K562 treated with DMSO at 1 percent for 48 hours (cell line): ENCODE measurements around the gene OR9G1. TPM values are rescaled to one million over a fixed set of nuclear protein-coding genes. Genes with fewer than 3 reads are reported as not detected.

Experiments
- total RNA-seq: library from RNA; unstranded; fragments of 300-600 nt; gene quantifications from 2 replicates; pipeline ENCODE4 v1.2.3, GENCODE V29; 2022; ENCODE audit warnings: low replicate concordance; ENCODE audit errors: extremely low read depth

The OR9G1 gene, protein sequence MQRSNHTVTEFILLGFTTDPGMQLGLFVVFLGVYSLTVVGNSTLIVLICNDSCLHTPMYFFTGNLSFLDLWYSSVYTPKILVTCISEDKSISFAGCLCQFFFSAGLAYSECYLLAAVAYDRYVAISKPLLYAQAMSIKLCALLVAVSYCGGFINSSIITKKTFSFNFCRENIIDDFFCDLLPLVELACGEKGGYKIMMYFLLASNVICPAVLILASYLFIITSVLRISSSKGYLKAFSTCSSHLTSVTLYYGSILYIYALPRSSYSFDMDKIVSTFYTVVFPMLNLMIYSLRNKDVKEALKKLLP
- total RNA-seq: not detected in 2 replicates

DNA sequence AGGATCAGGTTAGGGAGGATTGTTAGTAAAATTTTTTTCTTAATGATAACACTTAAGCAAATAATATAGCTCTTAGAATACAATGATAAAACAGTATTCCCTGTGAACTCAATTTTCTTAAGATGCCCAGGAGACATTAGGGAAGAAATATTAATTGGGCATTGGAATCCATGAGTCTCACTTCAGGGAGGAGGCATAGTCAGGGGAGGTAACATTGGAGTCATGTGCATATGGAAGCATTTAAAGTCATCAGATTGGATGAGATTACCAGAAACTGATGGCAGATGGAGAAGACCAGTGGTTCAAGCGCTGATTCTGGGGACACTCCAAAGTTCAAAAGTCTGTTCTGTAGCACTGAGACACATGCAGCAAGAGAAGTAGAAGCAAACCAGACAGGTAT is at the start of gene OR9G1:
Gene OR9G1 (plus strand): TSS at position 301 of the 400 bp plus-strand sequence. CDS start 1,293 bp downstream, outside the sequence.

DNA sequence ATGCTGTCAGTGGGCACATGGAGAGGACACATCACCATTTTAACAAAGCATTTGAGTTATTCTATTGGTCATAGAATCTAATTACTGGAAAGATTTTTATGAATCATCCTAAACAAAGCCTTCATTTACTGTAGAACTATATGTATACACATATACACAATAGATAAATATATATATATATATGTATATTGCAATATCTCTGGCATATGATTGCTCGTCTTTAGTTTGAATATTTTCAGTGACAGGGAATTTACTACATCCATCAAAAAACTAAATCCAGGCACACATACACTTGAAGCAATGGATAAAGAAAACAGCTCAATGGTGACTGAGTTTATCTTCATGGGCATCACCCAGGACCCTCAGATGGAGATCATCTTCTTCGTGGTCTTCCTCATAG is 35.5 kb upstream of the OR9G1 start, which contains the start of gene OR5AR1:
Gene OR5AR1 (plus strand): TSS at position 301 of the 400 bp plus-strand sequence. CDS start 0 bp downstream, at position 301.

DNA sequence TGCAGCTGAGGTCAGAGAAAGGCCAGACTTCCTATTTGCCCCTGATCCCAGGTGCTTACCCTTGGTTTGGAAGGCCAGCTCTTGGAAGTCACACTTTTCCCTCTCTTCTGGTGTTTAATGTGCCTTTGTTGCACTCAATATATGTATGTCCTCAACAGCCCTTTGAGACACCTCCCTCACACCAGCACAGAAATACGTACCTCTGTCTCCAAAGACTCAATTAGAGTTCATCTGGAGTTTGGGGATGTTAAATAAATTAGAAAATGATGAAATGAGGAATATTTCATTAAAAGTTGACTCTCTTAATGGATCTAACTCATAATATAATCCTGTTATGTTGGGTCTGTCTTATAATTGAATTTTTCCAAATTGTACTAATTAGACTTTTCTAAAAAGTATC is 49.7 kb downstream of the OR9G1 start, which contains the start of gene OR9G4:
Gene OR9G4 (minus strand): TSS at position 101 of the 400 bp plus-strand sequence. CDS start 4,931 bp downstream, outside the sequence.

Other genes starting within 250 kb of the OR9G1 start
- gene OR5M3, start 225.7 kb upstream of the OR9G1 start, total RNA-seq: not detected in 2 replicates
- gene OR5M8, start 207.7 kb upstream of the OR9G1 start, total RNA-seq: not detected in 2 replicates
- not detected in 2 replicates for gene OR5M11, start 155.8 kb upstream of the OR9G1 start, total RNA-seq
- not detected in 2 replicates for gene OR5M10, start 121.4 kb upstream of the OR9G1 start, total RNA-seq
- not detected in 2 replicates for gene OR5M1, start 84.2 kb upstream of the OR9G1 start, total RNA-seq
- gene OR5AP2, start 56.7 kb upstream of the OR9G1 start, total RNA-seq: not detected in 2 replicates
- not detected in 2 replicates for gene OR5AR1, start 35.4 kb upstream of the OR9G1 start, total RNA-seq
- not detected in 2 replicates for gene OR9G4, start 49.6 kb downstream of the OR9G1 start, total RNA-seq